Peyer's patch (tissue), 4 donors: ENCODE measurements around the gene CDH2. TPM values are rescaled to one million over a fixed set of nuclear protein-coding genes. Genes with fewer than 3 reads are reported as not detected.
A peak's percentile ranks its signal among the peaks of the same experiment; 100 is the strongest.

ENCODE experiments used
- DNase-seq, 3 donors: peaks; one replicate each; pipeline ENCODE4 v3.0.0-alpha.2; 2017 to 2019
- H3K27ac ChIP-seq, 4 donors: fragments of 200-600 bp; sonication (generic); one replicate each; pipeline ENCODE4 v1.5.1; 2016 to 2019
- H3K27me3 ChIP-seq, 2 donors: fragments of 200-600 bp; sonication (generic); one replicate each; pipeline ENCODE4 v1.5.1; 2019
- H3K36me3 ChIP-seq, 3 donors: fragments of 200-600 bp; sonication (generic); one replicate each; pipeline ENCODE4 v1.5.1; 2016 to 2019
- H3K4me1 ChIP-seq, 4 donors: fragments of 200-600 bp; sonication (generic); one replicate each; pipeline ENCODE4 v1.5.1; 2016 to 2019
- H3K4me3 ChIP-seq, 4 donors: fragments of 200-600 bp; sonication (generic); 1 replicate in 3 of 4; 2 replicates in 1 of 4; pipeline ENCODE4 v1.5.1; 2016 to 2019; ENCODE audit warnings: mild to moderate bottlenecking in 1 of 4
- H3K9me3 ChIP-seq, 4 donors: fragments of 200-600 bp; sonication (generic); one replicate each; pipeline ENCODE4 v1.5.1; 2016 to 2019; ENCODE audit warnings: mild to moderate bottlenecking in 1 of 4
- POLR2A ChIP-seq, 2 donors: fragments of 450-650 bp; IDR thresholded peaks; one replicate each; pipeline ENCODE4 v1.5.1; 2017; ENCODE audit warnings: antibody characterized with exemption in 2 of 2, mild to moderate bottlenecking in 2 of 2, moderate library complexity in 2 of 2
- total RNA-seq, 4 donors: library from RNA; depleted of rRNA; stranded (reverse); fragments of >200 nt; gene quantifications; one replicate each; pipeline ENCODE4 v1.1.0, GENCODE V29; 2016
- TF ChIP-seq, protein P1 (sequence below), 6 experiments: fragments of 450-650 bp in 4 of 6; fragments of 200-600 bp in 2 of 6; sonication (generic) in 1 of 6; IDR thresholded peaks; one replicate each; pipeline ENCODE4 v1.5.1; 2017 to 2019; ENCODE audit warnings: antibody characterized with exemption in 6 of 6, mild to moderate bottlenecking in 3 of 6, moderate library complexity in 1 of 6

CDH2 gene
- total RNA-seq = 1 to 10 TPM in 1 of 4 donors, under 1 TPM in 1, not detected in 2; 0.66 to 1.3 TPM

DNA sequence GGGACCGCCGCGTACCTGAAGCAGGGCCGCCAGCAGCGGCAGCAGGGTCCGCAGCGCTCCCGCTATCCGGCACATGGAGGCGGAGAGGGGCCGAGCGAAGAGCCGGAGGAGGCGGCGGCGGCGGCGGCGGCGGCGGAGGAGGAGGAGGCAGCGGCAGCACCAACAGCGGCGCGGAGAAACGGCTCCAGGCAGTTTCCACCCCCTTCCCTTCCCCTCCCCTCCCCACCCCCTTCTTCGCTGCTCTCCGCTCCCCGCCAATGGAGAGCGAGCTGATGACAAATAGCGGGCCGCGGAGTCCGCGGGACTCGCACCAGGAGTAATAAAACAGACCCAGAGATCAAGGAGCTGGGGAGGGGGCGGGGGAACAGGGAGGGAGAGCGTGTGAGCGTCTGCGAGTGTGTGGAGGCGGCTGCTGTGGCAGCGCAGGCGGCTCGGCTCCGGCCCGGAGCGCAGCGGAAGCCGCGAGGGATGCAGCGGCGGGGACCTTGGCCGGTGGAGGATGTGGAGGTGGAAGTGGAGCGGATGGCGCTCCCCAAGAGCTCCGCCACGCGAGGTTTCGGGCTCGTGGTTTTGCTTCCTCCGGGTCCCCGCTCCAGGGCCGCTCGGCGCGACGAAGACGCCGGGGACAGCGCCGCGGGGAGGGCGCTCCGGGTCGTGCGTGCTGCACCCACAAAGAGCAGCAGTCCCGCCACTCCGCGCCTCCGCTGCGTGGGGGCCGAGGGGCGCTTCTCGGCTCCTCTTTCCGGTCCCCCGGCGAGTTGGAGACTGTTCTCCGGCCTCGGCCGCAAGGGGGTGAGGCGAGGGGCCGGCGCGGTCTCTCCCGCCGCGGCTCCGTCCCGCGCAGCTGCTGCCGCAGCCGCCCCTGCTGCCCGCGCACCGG lies at the start of gene CDH2:
Gene CDH2 (minus strand): TSS at position 183 of the 880 bp plus-strand sequence. CDS start 108 bp downstream, at position 75.
- peaks cover 0 to 15% of the 10 kb centered on the region in 2 donors for H3K27me3 ChIP-seq
- DNase-seq = peak in 1 of 3 donors; percentile 42
- peaks cover 0 to 5% (median 0%) of the 10 kb centered on the region in 4 donors for H3K9me3 ChIP-seq
- H3K4me3 ChIP-seq = peak within 1 kb of the TSS; percentile 17 to 50 (median 37)
- TF ChIP-seq POLR2A (IDR thresholded peaks at IDR 0.05) = no peak
- TF ChIP-seq, protein P1, sequence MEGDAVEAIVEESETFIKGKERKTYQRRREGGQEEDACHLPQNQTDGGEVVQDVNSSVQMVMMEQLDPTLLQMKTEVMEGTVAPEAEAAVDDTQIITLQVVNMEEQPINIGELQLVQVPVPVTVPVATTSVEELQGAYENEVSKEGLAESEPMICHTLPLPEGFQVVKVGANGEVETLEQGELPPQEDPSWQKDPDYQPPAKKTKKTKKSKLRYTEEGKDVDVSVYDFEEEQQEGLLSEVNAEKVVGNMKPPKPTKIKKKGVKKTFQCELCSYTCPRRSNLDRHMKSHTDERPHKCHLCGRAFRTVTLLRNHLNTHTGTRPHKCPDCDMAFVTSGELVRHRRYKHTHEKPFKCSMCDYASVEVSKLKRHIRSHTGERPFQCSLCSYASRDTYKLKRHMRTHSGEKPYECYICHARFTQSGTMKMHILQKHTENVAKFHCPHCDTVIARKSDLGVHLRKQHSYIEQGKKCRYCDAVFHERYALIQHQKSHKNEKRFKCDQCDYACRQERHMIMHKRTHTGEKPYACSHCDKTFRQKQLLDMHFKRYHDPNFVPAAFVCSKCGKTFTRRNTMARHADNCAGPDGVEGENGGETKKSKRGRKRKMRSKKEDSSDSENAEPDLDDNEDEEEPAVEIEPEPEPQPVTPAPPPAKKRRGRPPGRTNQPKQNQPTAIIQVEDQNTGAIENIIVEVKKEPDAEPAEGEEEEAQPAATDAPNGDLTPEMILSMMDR (IDR thresholded peaks at IDR 0.05) = no peak
- H3K27ac ChIP-seq = peak within 1 kb of the TSS in 2 of 4 donors; percentile 9 to 35
- no peaks in the 10 kb centered on the region for H3K36me3 ChIP-seq
- H3K4me1 ChIP-seq = peaks cover 0 to 22% (median 0%) of the 10 kb centered on the region in 4 donors

DNA sequence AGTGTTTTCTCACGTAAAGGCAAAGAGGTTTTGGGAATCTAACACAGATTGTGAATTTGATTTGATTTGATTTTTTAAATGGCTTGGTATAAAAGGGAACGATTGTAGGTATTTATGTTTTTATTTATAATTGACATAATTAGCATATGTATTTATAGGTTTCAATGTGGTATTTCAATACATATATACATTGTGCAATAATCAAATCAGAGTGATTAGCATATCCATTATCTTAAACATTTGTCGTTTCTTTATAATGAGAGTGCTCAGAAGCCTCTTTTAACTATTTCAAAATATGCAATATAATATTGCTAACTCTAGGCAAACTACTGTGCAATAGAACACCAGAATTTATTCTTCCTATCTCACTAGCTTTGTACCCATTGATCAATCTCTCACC lies 35.1 kb upstream of the CDH2 start:
- TF ChIP-seq, protein P1 (IDR thresholded peaks at IDR 0.05) = no peak
- no peak for TF ChIP-seq POLR2A (IDR thresholded peaks at IDR 0.05)
- Histone ChIP-seq H3K9me3 (no peaks in the 10 kb centered on the region), H3K27ac (no peak overlapping the region), H3K27me3 (no peaks in the 10 kb centered on the region), H3K4me3 (no peak overlapping the region), H3K4me1 (no peaks in the 10 kb centered on the region), H3K36me3 (no peaks in the 10 kb centered on the region)
- no peak for DNase-seq

DNA sequence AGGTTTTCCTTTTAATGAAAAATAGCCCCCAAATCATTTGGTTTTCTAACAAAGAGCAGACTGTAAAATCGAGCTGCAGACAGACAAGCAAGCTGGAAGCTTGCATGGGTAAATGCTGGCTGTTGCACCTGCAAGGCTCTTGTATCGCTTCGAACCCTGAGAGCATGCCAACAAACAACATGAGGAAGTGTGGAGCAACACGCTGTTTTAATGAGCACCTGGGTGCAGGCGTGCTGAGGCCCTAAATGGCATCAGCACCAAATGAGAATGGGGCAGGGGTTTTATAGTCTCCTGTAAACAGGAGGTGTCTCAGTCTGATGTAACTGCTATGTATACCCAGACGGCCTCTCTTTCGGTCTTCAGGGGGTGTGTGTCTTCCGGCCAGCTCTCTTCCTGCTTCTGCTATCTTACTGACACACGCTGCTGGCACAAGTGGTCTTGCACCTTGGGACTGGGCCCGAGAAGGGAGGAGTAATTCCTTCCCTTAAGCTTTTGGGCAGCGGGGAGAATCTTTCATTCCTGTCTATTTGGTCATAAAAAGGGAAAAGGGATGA lies 31.9 kb upstream of the CDH2 start:
- TF ChIP-seq POLR2A (IDR thresholded peaks at IDR 0.05) = no peak
- TF ChIP-seq, protein P1 (IDR thresholded peaks at IDR 0.05) = no peak
- no peaks in the 10 kb centered on the region for H3K9me3 ChIP-seq
- H3K4me1 ChIP-seq = no peaks in the 10 kb centered on the region
- no peak overlapping the region for H3K27ac ChIP-seq
- no peak for DNase-seq
- H3K27me3 ChIP-seq = no peaks in the 10 kb centered on the region
- H3K36me3 ChIP-seq = no peaks in the 10 kb centered on the region
- H3K4me3 ChIP-seq = no peak overlapping the region

DNA sequence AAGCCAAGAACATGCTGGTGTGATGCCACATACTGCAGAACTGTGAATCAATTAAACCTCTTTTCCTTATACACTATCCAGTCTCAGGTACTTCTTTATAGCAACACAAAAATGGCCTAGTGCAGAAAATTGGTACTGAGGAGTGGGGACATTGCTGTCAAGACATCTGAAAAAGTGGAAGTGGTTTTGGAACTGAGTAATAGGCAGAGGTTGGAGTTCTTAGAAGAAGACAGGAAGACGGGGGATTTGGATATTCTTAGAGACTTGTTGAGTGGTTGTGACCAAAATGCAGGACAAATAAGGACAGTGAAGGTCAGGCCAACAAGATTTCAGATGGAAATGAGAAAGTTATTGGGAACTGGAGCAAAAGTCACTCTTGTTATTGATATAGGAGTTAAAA lies 31.3 kb upstream of the CDH2 start:
- H3K4me3 ChIP-seq = no peak overlapping the region
- TF ChIP-seq, protein P1 (IDR thresholded peaks at IDR 0.05) = no peak
- TF ChIP-seq POLR2A (IDR thresholded peaks at IDR 0.05) = no peak
- H3K27me3 ChIP-seq = no peaks in the 10 kb centered on the region
- H3K36me3 ChIP-seq = no peaks in the 10 kb centered on the region
- DNase-seq = no peak
- no peaks in the 10 kb centered on the region for H3K4me1 ChIP-seq
- H3K27ac ChIP-seq = no peak overlapping the region
- no peaks in the 10 kb centered on the region for H3K9me3 ChIP-seq

DNA sequence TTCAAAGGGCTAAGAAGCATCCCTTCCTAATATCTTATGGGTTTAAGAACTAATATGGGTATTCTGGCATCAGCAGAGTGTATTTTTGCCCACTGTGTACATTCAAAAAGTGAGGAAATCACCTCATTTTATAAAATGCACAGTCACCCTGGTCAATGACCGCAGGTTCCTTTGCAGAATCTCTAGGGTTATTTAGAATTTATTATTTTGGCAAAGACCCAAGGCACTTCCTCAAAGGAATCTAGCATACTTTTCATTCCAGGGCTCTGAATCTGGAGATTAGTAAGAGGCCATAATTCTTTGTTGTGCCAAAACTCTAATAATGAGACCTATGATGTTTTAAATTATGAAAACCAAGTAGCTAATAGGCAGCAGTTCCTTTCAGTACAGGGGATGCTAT lies 27.2 kb upstream of the CDH2 start:
- DNase-seq = no peak
- Histone ChIP-seq H3K27ac (no peak overlapping the region), H3K4me3 (no peak overlapping the region), H3K9me3 (no peaks in the 10 kb centered on the region), H3K36me3 (no peaks in the 10 kb centered on the region), H3K4me1 (no peaks in the 10 kb centered on the region), H3K27me3 (no peaks in the 10 kb centered on the region)
- TF ChIP-seq POLR2A (IDR thresholded peaks at IDR 0.05) = no peak

DNA sequence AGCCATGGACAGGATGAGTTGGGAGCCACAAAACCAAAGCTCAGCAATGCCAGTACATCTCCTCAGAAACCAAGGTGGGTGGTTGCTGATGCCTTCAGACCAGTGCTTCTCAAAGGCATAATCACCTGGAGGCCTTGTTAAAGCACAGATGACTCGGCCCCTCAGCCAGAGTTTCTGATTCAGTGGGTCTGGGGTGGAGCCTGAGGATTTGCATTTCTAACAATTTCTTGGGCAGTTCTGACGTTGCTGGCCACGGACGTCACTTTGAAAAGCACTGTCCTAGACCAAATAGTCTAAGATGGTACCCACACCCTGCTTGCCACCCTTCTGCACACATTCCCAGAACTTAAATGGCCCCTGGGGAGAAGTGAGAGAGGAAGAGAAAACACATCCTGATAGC lies 24.1 kb upstream of the CDH2 start:
- TF ChIP-seq, protein P1 (IDR thresholded peaks at IDR 0.05) = no peak
- no peak for TF ChIP-seq POLR2A (IDR thresholded peaks at IDR 0.05)
- no peak overlapping the region for H3K4me3 ChIP-seq
- H3K27me3 ChIP-seq = no peaks in the 10 kb centered on the region
- no peak overlapping the region for H3K27ac ChIP-seq
- H3K36me3 ChIP-seq = no peaks in the 10 kb centered on the region
- H3K9me3 ChIP-seq = no peaks in the 10 kb centered on the region
- no peaks in the 10 kb centered on the region for H3K4me1 ChIP-seq
- DNase-seq = no peak
